ENCODE data around the gene RPA1. TPM values are rescaled to one million over a fixed set of nuclear protein-coding genes. Genes with fewer than 3 reads are reported as not detected.

The RPA1 gene
- total and polyA plus RNA-seq, 2 of the 4 experiments (the other 2 are of a cell fraction) = 38.4 to 48.2 TPM

DNA sequence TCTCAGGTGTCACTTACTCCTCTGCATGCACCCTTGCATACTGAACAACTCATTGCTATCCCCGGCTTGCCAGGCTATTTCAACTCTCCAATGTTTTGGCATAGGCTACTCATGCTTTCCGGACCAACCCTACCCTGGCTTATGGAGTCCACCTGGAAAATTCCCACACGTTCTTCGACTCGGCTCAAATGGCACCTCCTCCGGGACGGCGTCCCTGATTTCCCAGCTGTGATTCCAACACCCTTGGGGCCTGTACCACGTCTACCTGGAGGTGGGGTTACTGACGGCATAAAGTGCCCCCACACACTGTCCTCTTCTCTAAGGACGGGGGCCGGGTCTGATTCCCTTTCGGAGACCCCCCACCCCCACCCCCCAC is 601 bp upstream of the RPA1 start:
- BruUV-seq (replicated peaks) = no TSS peak
- H3K4me1 ChIP-seq (ENCODE audit: control insufficient read depth, insufficient read depth, low read length) = peaks cover 5% of the 10 kb centered on the region
- WGBS, 2 experiments (ENCODE audit: extremely low coverage in 2 of 2, insufficient read length in 1 of 2) = 0% methylated on average over 1 of the region's 13 CpGs; no CpG with 5 or more reads in 1 of the 2 experiments

More for the DNA sequence above, 601 bp upstream of the RPA1 start:
- Histone ChIP-seq H4K20me1 (ENCODE audit: insufficient read depth, low read length) (no peaks in the 10 kb centered on the region), H2BK120ac (ENCODE audit: low read depth, low read length) (no peak overlapping the region), H2AFZ (replicated peaks; ENCODE audit: low read length, poor library complexity) (peak overlapping the region; percentile 95), H2AK5ac (ENCODE audit: low read depth, low read length) (peak overlapping the region; percentile 3), H3K4me3 (ENCODE audit: insufficient read depth, low read depth, low read length) (peak overlapping the region; percentile 100), H3K56ac (ENCODE audit: extremely low read depth, insufficient read depth, low read length) (peak overlapping the region; percentile 64; the same call in 1 of the 2 replicates), H3K79me1 (ENCODE audit: low read depth in 1 of 2, low read length in 2 of 2) (peaks cover 17 to 49% of the 10 kb centered on the region in 2 experiments), H2BK15ac (ENCODE audit: low read depth, low read length) (no peak overlapping the region), H2AK9ac (replicated peaks; ENCODE audit: low read depth, low read length, poor library complexity) (peak overlapping the region; percentile 85), H3K27me3 (ENCODE audit: control insufficient read depth, insufficient read depth, low read length) (no peaks in the 10 kb centered on the region), H4K91ac (ENCODE audit: insufficient read depth, low read depth, low read length) (peak overlapping the region; percentile 32), H4K5ac (ENCODE audit: low read depth, low read length) (no peak overlapping the region), H3K14ac (replicated peaks; ENCODE audit: low read depth, low read length) (peak overlapping the region; percentile 73), H3K9me1 (ENCODE audit: insufficient read depth, low read length) (no peaks in the 10 kb centered on the region; the same call in 1 of the 2 replicates), H3K4me2 (ENCODE audit: low read depth, low read length) (peak overlapping the region; percentile 85), H3K23ac (ENCODE audit: low read depth, low read length) (peak overlapping the region; percentile 70), H2BK20ac (ENCODE audit: low read depth, low read length) (no peak overlapping the region), H3K27ac (ENCODE audit: insufficient read depth, low read length) (peak overlapping the region; percentile 80; the same call in 1 of the 2 replicates), H2BK5ac (ENCODE audit: low read depth, low read length, poor library complexity, severe bottlenecking) (no peak overlapping the region), H3K9me3 (ENCODE audit: control insufficient read depth, insufficient read depth, low read length) (no peaks in the 10 kb centered on the region), H3K36me3 (ENCODE audit: control insufficient read depth, insufficient read depth, low read length) (peaks cover 8% of the 10 kb centered on the region), H3K4ac (ENCODE audit: low read depth, low read length) (peak overlapping the region; percentile 66), H3K18ac (ENCODE audit: low read depth, low read length) (no peak overlapping the region), H3K9ac (ENCODE audit: low read depth, low read length) (peak overlapping the region; percentile 87), H4K8ac (ENCODE audit: low read depth in 2 of 2, low read length in 2 of 2) (peak overlapping the region; percentile 59 to 88; a peak in 3 of 4 replicates)
- dilution Hi-C loops (cut with HindIII; ENCODE audit: low sequenced_read_pairs, unreplicated experiment) (no loop called here), in situ Hi-C loops (cut with MboI; ENCODE audit: low sequenced_read_pairs) (no loop called here), intact Hi-C loops (cut with micrococcal nuclease) (loop anchor here (2.0 kb wide), 1 partner anchor 112 kb away; no protein-coding TSS in a partner anchor)
- DNase-seq (no peak), ATAC-seq (ENCODE audit: low read depth) (peak; percentile 22; the same call in 1 of the 2 replicates)
- CTCF ChIA-PET = no interaction called here
- POLR2A ChIA-PET (ENCODE audit: unreplicated experiment) = interaction anchor here (0.6 to 1.2 kb wide), 3 partner anchors 42 to 113 kb away, joined by 3 to 4 read pairs (median 3); no protein-coding TSS in a partner anchor
- TF ChIP-seq MXI1 (IDR thresholded peaks at IDR 0.05; ENCODE audit: borderline replicate concordance, low read depth, low read length) (no peak), POLR2A (IDR thresholded peaks at IDR 0.05; ENCODE audit: low read depth, low read length) (no peak), RFX5 (IDR thresholded peaks at IDR 0.05; ENCODE audit: low read depth, low read length) (no peak), CEBPB (IDR thresholded peaks at IDR 0.05; ENCODE audit: low read depth, low read length) (no peak), RCOR1 (IDR thresholded peaks at IDR 0.05; ENCODE audit: insufficient replicate concordance, low read length) (no peak), MAZ (IDR thresholded peaks at IDR 0.05; ENCODE audit: borderline replicate concordance, low read depth, low read length) (no peak), FOS (IDR thresholded peaks at IDR 0.05; ENCODE audit: low read depth, low read length) (no peak), SMC3 (IDR thresholded peaks at IDR 0.05; ENCODE audit: low read depth, low read length) (no peak)
- TF ChIP-seq, protein P1, sequence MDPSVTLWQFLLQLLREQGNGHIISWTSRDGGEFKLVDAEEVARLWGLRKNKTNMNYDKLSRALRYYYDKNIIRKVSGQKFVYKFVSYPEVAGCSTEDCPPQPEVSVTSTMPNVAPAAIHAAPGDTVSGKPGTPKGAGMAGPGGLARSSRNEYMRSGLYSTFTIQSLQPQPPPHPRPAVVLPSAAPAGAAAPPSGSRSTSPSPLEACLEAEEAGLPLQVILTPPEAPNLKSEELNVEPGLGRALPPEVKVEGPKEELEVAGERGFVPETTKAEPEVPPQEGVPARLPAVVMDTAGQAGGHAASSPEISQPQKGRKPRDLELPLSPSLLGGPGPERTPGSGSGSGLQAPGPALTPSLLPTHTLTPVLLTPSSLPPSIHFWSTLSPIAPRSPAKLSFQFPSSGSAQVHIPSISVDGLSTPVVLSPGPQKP (IDR thresholded peaks at IDR 0.05; ENCODE audit: borderline replicate concordance, low read depth, low read length) = no peak
- TF ChIP-seq, protein P2, sequence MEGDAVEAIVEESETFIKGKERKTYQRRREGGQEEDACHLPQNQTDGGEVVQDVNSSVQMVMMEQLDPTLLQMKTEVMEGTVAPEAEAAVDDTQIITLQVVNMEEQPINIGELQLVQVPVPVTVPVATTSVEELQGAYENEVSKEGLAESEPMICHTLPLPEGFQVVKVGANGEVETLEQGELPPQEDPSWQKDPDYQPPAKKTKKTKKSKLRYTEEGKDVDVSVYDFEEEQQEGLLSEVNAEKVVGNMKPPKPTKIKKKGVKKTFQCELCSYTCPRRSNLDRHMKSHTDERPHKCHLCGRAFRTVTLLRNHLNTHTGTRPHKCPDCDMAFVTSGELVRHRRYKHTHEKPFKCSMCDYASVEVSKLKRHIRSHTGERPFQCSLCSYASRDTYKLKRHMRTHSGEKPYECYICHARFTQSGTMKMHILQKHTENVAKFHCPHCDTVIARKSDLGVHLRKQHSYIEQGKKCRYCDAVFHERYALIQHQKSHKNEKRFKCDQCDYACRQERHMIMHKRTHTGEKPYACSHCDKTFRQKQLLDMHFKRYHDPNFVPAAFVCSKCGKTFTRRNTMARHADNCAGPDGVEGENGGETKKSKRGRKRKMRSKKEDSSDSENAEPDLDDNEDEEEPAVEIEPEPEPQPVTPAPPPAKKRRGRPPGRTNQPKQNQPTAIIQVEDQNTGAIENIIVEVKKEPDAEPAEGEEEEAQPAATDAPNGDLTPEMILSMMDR (conservative IDR thresholded peaks at IDR 0.05; ENCODE audit: low read depth, low read length) = no peak

Measured in IMR-90 (cell line).